DND-41 (cell line): Measurements from ENCODE around the gene C19orf47.

Experiments used
- EZH2 ChIP-seq: IDR thresholded peaks from 3 replicates; pipeline ENCODE4 v1.6.1; 2012; ENCODE audit warnings: borderline replicate concordance, low read depth, mild to moderate bottlenecking, moderate library complexity, low read length, inconsistent platforms; ENCODE audit not compliant: severe bottlenecking
- TF ChIP-seq, protein P1 (sequence below): IDR thresholded peaks from 2 replicates; pipeline ENCODE4 v1.5.1; 2012; ENCODE audit warnings: borderline replicate concordance, low read length, moderate library complexity, mild to moderate bottlenecking; ENCODE audit not compliant: poor library complexity, severe bottlenecking; ENCODE audit errors: extremely low read depth

DNA sequence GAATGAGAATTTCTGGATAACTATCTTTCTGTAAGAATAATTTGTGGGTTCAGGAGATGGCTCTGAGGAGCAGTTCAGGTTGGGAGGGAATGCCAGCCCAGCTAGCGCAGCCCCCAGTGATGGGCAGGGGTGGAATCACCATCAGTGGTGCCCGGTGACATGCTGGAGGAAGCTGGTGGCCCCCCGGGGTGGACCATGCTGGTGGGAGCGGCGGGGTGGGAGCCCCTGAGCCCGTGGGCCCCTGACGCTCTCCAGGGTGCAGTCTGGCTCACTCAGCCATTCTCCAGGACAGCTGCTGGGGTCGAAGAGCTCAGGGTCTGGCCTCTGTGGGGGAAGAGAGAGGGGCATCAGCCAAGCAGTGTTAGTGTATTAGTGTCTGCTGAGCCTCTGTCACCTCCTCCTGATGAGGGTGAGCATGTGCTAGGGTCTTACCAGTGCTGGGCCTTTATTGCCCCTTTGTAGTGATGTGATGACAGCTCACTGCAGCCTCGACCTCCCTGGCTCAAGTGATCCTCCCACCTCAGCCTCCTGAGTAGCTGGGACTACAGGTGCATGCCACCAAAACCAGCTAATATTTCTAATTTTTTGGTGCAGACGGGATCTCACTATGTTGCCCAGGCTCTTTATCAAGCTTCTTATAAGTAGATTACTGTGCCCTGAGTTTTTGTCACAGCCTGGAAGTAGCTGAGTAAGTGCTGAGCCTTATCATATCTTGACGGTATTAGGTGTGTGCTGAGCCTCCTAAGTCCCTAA lies 31.4 kb upstream of the C19orf47 start:
- TF ChIP-seq, protein P1, sequence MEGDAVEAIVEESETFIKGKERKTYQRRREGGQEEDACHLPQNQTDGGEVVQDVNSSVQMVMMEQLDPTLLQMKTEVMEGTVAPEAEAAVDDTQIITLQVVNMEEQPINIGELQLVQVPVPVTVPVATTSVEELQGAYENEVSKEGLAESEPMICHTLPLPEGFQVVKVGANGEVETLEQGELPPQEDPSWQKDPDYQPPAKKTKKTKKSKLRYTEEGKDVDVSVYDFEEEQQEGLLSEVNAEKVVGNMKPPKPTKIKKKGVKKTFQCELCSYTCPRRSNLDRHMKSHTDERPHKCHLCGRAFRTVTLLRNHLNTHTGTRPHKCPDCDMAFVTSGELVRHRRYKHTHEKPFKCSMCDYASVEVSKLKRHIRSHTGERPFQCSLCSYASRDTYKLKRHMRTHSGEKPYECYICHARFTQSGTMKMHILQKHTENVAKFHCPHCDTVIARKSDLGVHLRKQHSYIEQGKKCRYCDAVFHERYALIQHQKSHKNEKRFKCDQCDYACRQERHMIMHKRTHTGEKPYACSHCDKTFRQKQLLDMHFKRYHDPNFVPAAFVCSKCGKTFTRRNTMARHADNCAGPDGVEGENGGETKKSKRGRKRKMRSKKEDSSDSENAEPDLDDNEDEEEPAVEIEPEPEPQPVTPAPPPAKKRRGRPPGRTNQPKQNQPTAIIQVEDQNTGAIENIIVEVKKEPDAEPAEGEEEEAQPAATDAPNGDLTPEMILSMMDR = no peak
- TF ChIP-seq EZH2 = no peak
